H9 (cell line): ENCODE data around the gene FBXO40. TPM values are rescaled to one million over a fixed set of nuclear protein-coding genes. Genes with fewer than 3 reads are reported as not detected.

Experiments
- DNase-seq: peaks from one replicate; pipeline ENCODE4 v3.0.0-alpha.2; 2017
- H2AFZ ChIP-seq: one replicate; pipeline ENCODE4 v1.6.1; 2013; ENCODE audit warnings: mild to moderate bottlenecking, low read length, control low read depth, moderate library complexity
- H2AK5ac ChIP-seq: 2 replicates; pipeline ENCODE4 v1.6.1; 2013; ENCODE audit warnings: low read length, control low read depth, mixed read lengths; ENCODE audit not compliant: insufficient read length
- H2BK120ac ChIP-seq: one replicate; pipeline ENCODE4 v1.6.1; 2013; ENCODE audit warnings: low read depth, mild to moderate bottlenecking, low read length, control low read depth, inconsistent platforms; ENCODE audit not compliant: poor library complexity, severe bottlenecking
- H2BK12ac ChIP-seq: 2 replicates; pipeline ENCODE4 v1.6.1; 2013; ENCODE audit warnings: low read length, control low read depth, mixed read lengths, low read depth; ENCODE audit not compliant: insufficient read length
- H2BK15ac ChIP-seq: 2 replicates; pipeline ENCODE4 v1.6.1; 2013; ENCODE audit warnings: low read depth, low read length, control low read depth
- H2BK20ac ChIP-seq: one replicate; pipeline ENCODE4 v1.6.1; 2013; ENCODE audit warnings: low read depth, mild to moderate bottlenecking, low read length, control low read depth, inconsistent platforms; ENCODE audit not compliant: poor library complexity, severe bottlenecking
- H2BK5ac ChIP-seq: 2 replicates; pipeline ENCODE4 v1.6.1; 2013; ENCODE audit warnings: low read length, control low read depth, mixed read lengths; ENCODE audit not compliant: insufficient read length
- H3K14ac ChIP-seq: 2 replicates; pipeline ENCODE4 v1.6.1; 2013; ENCODE audit warnings: low read length, control low read depth; ENCODE audit not compliant: insufficient read depth
- H3K18ac ChIP-seq: 2 replicates; pipeline ENCODE4 v1.6.1; 2013; ENCODE audit warnings: low read depth, mild to moderate bottlenecking, mixed read lengths, low read length, control low read depth; ENCODE audit not compliant: insufficient read length
- H3K23ac ChIP-seq: 2 replicates; pipeline ENCODE4 v1.6.1; 2013; ENCODE audit warnings: low read length, control low read depth, mixed read lengths, low read depth; ENCODE audit not compliant: insufficient read length
- H3K23me2 ChIP-seq: 2 replicates; pipeline ENCODE4 v1.6.1; 2013; ENCODE audit warnings: low read depth, mild to moderate bottlenecking, mixed read lengths, low read length, control low read depth; ENCODE audit not compliant: insufficient read length, poor library complexity, severe bottlenecking
- H3K27ac ChIP-seq: 2 replicates; pipeline ENCODE4 v1.5.1; 2013; ENCODE audit warnings: low read length, control low read depth, mixed read lengths, low read depth; ENCODE audit not compliant: insufficient read length
- H3K27me3 ChIP-seq: 2 replicates; pipeline ENCODE4 v1.6.1; 2013; ENCODE audit warnings: low read length, control low read depth, inconsistent platforms; ENCODE audit not compliant: insufficient read depth
- H3K4ac ChIP-seq: 2 replicates; pipeline ENCODE4 v1.6.1; 2013; ENCODE audit warnings: low read depth, mild to moderate bottlenecking, control low read depth, inconsistent platforms, low read length, moderate library complexity
- H3K4me1 ChIP-seq: 2 replicates; pipeline ENCODE4 v1.6.1; 2013; ENCODE audit warnings: low read length, control low read depth, inconsistent platforms; ENCODE audit not compliant: insufficient read depth
- H3K4me2 ChIP-seq: 2 replicates; pipeline ENCODE4 v1.6.1; 2013; ENCODE audit warnings: low read length, control low read depth, mixed read lengths; ENCODE audit not compliant: insufficient read length, insufficient read depth
- H3K56ac ChIP-seq: 2 replicates; pipeline ENCODE4 v1.6.1; 2013; ENCODE audit warnings: low read depth, mild to moderate bottlenecking, mixed read lengths, low read length, control low read depth; ENCODE audit not compliant: insufficient read length
- H3K79me1 ChIP-seq: 2 replicates; pipeline ENCODE4 v1.6.1; 2013; ENCODE audit warnings: low read depth, mild to moderate bottlenecking, moderate library complexity, low read length, control low read depth, inconsistent platforms; ENCODE audit not compliant: insufficient read depth, poor library complexity, severe bottlenecking
- H3K79me2 ChIP-seq: 2 replicates; pipeline ENCODE4 v1.6.1; 2013; ENCODE audit warnings: low read length, control low read depth, inconsistent platforms; ENCODE audit not compliant: insufficient read depth
- H3K9ac ChIP-seq: 2 replicates; pipeline ENCODE4 v1.6.1; 2013; ENCODE audit warnings: low read length, control low read depth, mixed read lengths; ENCODE audit not compliant: insufficient read length; ENCODE audit errors: extremely low read depth
- H3K9me3 ChIP-seq: one replicate; pipeline ENCODE4 v1.6.1; 2013; ENCODE audit warnings: low read depth, low read length, inconsistent platforms; ENCODE audit not compliant: control insufficient read depth
- H3T11ph ChIP-seq: one replicate; pipeline ENCODE4 v1.6.1; 2013; ENCODE audit warnings: mild to moderate bottlenecking, low read length, control low read depth, inconsistent platforms
- H4K20me1 ChIP-seq: one replicate; pipeline ENCODE4 v1.6.1; 2013; ENCODE audit not compliant: control insufficient read depth, insufficient read length, insufficient read depth
- H4K5ac ChIP-seq: 2 replicates; pipeline ENCODE4 v1.6.1; 2013; ENCODE audit warnings: low read depth, mild to moderate bottlenecking, mixed read lengths, low read length, control low read depth; ENCODE audit not compliant: insufficient read length
- H4K8ac ChIP-seq: replicated peaks from 2 replicates; pipeline ENCODE4 v1.6.1; 2013; ENCODE audit warnings: low read length, control low read depth, mixed read lengths, low read depth; ENCODE audit not compliant: insufficient read length
- H4K91ac ChIP-seq: 2 replicates; pipeline ENCODE4 v1.6.1; 2013; ENCODE audit warnings: low read depth, mild to moderate bottlenecking, moderate library complexity, mixed read lengths, low read length, control low read depth; ENCODE audit not compliant: insufficient read length
- H3K27ac Mint-ChIP-seq, 3 experiments: 2 replicates in 2 of 3; 3 replicates in 1 of 3; pipeline ENCODE4 v1.8.0; 2020 to 2021; ENCODE audit warnings: mixed read lengths in 3 of 3, mild to moderate bottlenecking in 1 of 3, moderate library complexity in 1 of 3
- H3K27me3 Mint-ChIP-seq: 2 replicates; pipeline ENCODE4 v1.8.0; 2021; ENCODE audit warnings: low read depth, mild to moderate bottlenecking, moderate library complexity, mixed read lengths
- H3K36me3 Mint-ChIP-seq, 3 experiments: 2 replicates in 2 of 3; 3 replicates in 1 of 3; pipeline ENCODE4 v1.8.0; 2020 to 2021; ENCODE audit warnings: low read depth in 3 of 3, mixed read lengths in 3 of 3; ENCODE audit not compliant: insufficient read depth in 1 of 3
- H3K4me1 Mint-ChIP-seq, 2 experiments: 2 replicates each; pipeline ENCODE4 v1.8.0; 2020; ENCODE audit warnings: mixed read lengths in 2 of 2
- H3K4me3 Mint-ChIP-seq, 2 experiments: 2 replicates in 1 of 2; 3 replicates in 1 of 2; pipeline ENCODE4 v1.8.0; 2020 to 2021; ENCODE audit warnings: mild to moderate bottlenecking in 2 of 2, mixed read lengths in 2 of 2, moderate library complexity in 1 of 2
- H3K9me3 Mint-ChIP-seq, 2 experiments: 2 replicates in 1 of 2; 3 replicates in 1 of 2; pipeline ENCODE4 v1.8.0; 2020; ENCODE audit warnings: mild to moderate bottlenecking in 2 of 2, mixed read lengths in 2 of 2, moderate library complexity in 1 of 2
- WGBS: extraction: QIAGEN DNeasy Blood & Tissue Kit; methylation state at CpG from one replicate; pipeline ENCODE4 v1.1.7; 2013; ENCODE audit warnings: missing lambda C conversion rate, low lambda C conversion rate, mixed read lengths; ENCODE audit not compliant: insufficient read length; ENCODE audit errors: extremely low coverage; 5-methylcytosine and 5-hydroxymethylcytosine counted together
- total RNA-seq: library from RNA; stranded (reverse); gene quantifications from 2 replicates; pipeline ENCODE4 v1.2.1, GENCODE V29; 2021
- TF ChIP-seq, protein P1 (sequence below): fragments of 200-600 bp; sonication (generic); conservative IDR thresholded peaks from 3 replicates; pipeline ENCODE4 v1.8.0; 2021; ENCODE audit warnings: antibody characterized with exemption, mild to moderate bottlenecking

Gene FBXO40
- total RNA-seq, 1 experiment from 2014 or later = 0.04 TPM

GRCh38 chr3:121557426-121557934 lies 35.7 kb upstream of the FBXO40 start:
- TF ChIP-seq, protein P1, sequence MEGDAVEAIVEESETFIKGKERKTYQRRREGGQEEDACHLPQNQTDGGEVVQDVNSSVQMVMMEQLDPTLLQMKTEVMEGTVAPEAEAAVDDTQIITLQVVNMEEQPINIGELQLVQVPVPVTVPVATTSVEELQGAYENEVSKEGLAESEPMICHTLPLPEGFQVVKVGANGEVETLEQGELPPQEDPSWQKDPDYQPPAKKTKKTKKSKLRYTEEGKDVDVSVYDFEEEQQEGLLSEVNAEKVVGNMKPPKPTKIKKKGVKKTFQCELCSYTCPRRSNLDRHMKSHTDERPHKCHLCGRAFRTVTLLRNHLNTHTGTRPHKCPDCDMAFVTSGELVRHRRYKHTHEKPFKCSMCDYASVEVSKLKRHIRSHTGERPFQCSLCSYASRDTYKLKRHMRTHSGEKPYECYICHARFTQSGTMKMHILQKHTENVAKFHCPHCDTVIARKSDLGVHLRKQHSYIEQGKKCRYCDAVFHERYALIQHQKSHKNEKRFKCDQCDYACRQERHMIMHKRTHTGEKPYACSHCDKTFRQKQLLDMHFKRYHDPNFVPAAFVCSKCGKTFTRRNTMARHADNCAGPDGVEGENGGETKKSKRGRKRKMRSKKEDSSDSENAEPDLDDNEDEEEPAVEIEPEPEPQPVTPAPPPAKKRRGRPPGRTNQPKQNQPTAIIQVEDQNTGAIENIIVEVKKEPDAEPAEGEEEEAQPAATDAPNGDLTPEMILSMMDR = no peak
- H2AFZ ChIP-seq = no peak overlapping the region
- WGBS = no CpG with 5 or more reads among the region's 5 CpGs

More at GRCh38 chr3:121557426-121557934, 35.7 kb upstream of the FBXO40 start:
- Histone ChIP-seq H2BK5ac (no peak overlapping the region), H3T11ph (no peak overlapping the region), H2AK5ac (no peak overlapping the region), H2BK15ac (no peak overlapping the region), H3K9ac (no peak overlapping the region), H3K4me2 (no peak overlapping the region), H2BK12ac (no peak overlapping the region), H2BK20ac (no peak overlapping the region), H3K4ac (no peak overlapping the region), H3K27ac (no peak overlapping the region), H2BK120ac (no peak overlapping the region), H3K23me2 (no peaks in the 10 kb centered on the region), H3K56ac (no peak overlapping the region), H3K27me3 (no peaks in the 10 kb centered on the region), H3K79me1 (no peaks in the 10 kb centered on the region), H3K79me2 (no peaks in the 10 kb centered on the region), H4K91ac (no peak overlapping the region), H3K18ac (no peak overlapping the region), H4K20me1 (no peaks in the 10 kb centered on the region), H3K4me1 (no peaks in the 10 kb centered on the region; the same call in 1 of the 2 replicates), H4K5ac (no peak overlapping the region), H4K8ac (no peak overlapping the region), H3K9me3 (no peaks in the 10 kb centered on the region), H3K14ac (no peak overlapping the region), H3K23ac (no peak overlapping the region)
- Mint-ChIP-seq H3K9me3 (peaks cover 4 to 9% of the 10 kb centered on the region in 2 experiments; a peak in 4 of 5 replicates), H3K4me3 (no peak overlapping the region), H3K36me3 (peaks cover 0 to 6% (median 2%) of the 10 kb centered on the region in 3 experiments; a peak in 3 of 7 replicates), H3K4me1 (peaks cover 12% of the 10 kb centered on the region in 2 experiments), H3K27ac (no peak overlapping the region; a peak in 1 of 7 replicates), H3K27me3 (no peaks in the 10 kb centered on the region)
- DNase-seq = no peak
